Measurements from ENCODE around the gene CNTNAP1.

CNTNAP1 gene

GRCh38 chr17:42743595-42744282 lies 61.4 kb downstream of the CNTNAP1 start:
- peak; percentile 24 to 57 for DNase-seq

GRCh38 chr17:42744283-42744805 lies 62.0 kb downstream of the CNTNAP1 start:
- peak; percentile 84 to 88 for DNase-seq

DNA sequence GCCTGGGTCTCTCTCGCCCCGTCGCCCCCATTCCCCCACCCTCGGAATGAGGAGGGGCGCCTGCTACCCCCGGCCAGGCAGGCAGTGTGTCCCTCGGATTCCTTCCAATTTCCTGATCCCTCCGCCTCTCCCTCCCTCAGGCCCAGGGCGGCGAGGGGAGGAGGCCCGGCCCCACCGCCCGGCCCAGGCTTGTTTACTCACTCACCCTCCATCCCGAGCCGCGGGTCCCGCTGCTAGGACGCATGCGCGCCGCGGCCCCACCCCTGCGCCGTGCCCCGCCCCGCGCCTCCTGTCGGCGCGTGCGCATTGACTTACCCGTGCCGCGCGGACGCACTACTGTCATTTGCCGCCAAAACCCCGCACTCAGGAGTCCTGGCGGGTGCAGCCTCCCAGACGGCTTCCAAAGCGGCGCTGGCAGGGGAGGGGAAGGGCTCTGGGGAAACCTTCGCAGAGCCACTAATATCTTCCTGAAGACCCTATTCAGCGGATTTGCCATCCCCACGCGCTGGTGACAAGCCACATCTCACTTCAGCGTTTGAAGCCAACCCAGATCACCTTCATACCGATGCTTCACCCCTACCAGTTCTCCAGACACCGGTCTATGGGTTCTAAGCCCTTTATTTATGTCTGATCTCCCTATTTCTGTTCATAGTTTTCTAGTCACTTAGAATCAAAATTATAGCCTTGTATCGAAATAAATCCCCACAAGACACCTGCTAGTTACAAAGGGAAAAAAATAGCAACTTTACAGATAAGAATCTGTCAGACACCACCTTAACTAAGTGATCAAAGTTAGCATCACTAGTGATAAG lies 62.7 kb downstream of the CNTNAP1 start, which contains the start of gene EZH1:
TSS of gene EZH1 (minus strand) at position 235 of the 812 bp plus-strand sequence. CDS start 16,099 bp downstream, outside the sequence.
- DNase-seq: peak; percentile 95 to 98

GRCh38 chr17:42748202-42748907 lies 66.0 kb downstream of the CNTNAP1 start:
- no peak for DNase-seq

DNA sequence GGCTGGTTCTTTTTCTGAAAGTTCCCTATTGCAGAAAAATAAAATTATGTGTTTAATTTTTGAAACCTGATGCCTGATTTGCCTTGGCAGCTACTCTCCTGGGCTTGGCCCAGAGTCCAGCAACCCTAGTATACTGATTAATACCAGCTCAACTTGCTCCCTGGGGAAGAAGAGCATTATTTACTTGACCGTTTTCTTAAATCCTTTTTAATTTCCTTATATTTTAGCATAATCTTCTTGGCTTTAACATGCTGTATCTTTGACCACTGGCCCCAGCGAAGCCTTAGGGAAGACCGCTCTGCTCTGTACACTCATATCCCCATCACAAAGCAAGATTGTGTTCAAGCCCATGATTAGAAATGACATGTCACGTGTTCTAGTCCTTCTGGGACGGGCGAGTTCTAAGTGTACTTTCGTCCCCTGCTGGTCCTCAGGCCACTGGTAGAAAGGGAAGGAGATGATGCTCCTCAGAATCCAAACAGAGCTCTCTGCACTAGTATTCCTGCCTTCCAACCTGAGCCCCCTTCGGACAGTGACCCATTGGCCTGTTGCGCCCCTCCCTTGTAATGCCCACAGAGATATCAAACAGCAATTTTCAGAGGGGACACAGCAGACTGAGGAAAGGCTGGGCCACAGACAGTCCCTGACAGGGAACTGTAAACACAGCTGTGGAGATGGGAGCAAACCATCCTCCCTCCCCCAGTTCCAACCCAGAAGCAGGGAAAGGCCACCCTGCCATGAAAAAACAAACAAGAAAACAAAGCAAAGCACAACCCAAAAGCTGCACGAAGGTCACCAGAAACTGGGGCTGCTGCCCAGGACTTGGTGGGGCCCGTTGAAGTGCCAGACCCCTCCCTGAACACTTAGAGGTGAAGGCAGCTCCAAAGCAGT lies 66.8 kb downstream of the CNTNAP1 start:
- DNase-seq: no peak
